NCI-H2081 treated with DMSO at 0.1 percent for 48 hours (cell line): Measurements from ENCODE around the gene NPY2R.

Source experiments
- DNase-seq: peaks from one replicate; lab custom pipeline; 2025; lab: John Stamatoyannopoulos, UW

NPY2R gene

GRCh38 chr4:155208258-155209054 is at the start of gene NPY2R:
Gene NPY2R, plus strand, starts transcription at chr4:155208636. Its CDS starts 5,304 bp downstream, at chr4:155213940.
- DNase-seq = no peak

- DNase-seq = no peak
Observed at GRCh38 chr4:155161357-155161756, 47.1 kb upstream of the NPY2R start.

- DNase-seq = no peak
Observed at GRCh38 chr4:155164718-155165117, 43.7 kb upstream of the NPY2R start.

GRCh38 chr4:155170569-155170968 is 37.9 kb upstream of the NPY2R start:
- no peak for DNase-seq

GRCh38 chr4:155173371-155173770 is 35.1 kb upstream of the NPY2R start:
- no peak for DNase-seq

- DNase-seq = no peak
Observed at GRCh38 chr4:155174668-155175067, 33.8 kb upstream of the NPY2R start.

- DNase-seq = no peak
Observed at GRCh38 chr4:155179216-155179615, 29.2 kb upstream of the NPY2R start.

GRCh38 chr4:155186972-155187371 is 21.5 kb upstream of the NPY2R start:
- no peak for DNase-seq

- DNase-seq = no peak
Observed at GRCh38 chr4:155187989-155188388, 20.4 kb upstream of the NPY2R start.

GRCh38 chr4:155190099-155190498 is 18.3 kb upstream of the NPY2R start:
- no peak for DNase-seq

GRCh38 chr4:155197757-155198156 is 10.7 kb upstream of the NPY2R start:
- no peak for DNase-seq

GRCh38 chr4:155207534-155208257 is 740 bp upstream of the NPY2R start:
- DNase-seq = no peak

- no peak for DNase-seq
Observed at GRCh38 chr4:155220025-155220424, 11.6 kb downstream of the NPY2R start.

- DNase-seq = no peak
Observed at GRCh38 chr4:155227131-155227530, 18.7 kb downstream of the NPY2R start.

- no peak for DNase-seq
Observed at GRCh38 chr4:155228713-155229112, 20.3 kb downstream of the NPY2R start.

GRCh38 chr4:155232432-155232831 is 24.0 kb downstream of the NPY2R start:
- no peak for DNase-seq

GRCh38 chr4:155234206-155234605 is 25.8 kb downstream of the NPY2R start:
- DNase-seq = no peak

- DNase-seq = no peak
Observed at GRCh38 chr4:155237567-155237966, 29.1 kb downstream of the NPY2R start.

- DNase-seq = no peak
Observed at GRCh38 chr4:155241225-155241624, 32.8 kb downstream of the NPY2R start.

GRCh38 chr4:155241664-155242063 is 33.2 kb downstream of the NPY2R start:
- no peak for DNase-seq

- no peak for DNase-seq
Observed at GRCh38 chr4:155245105-155245504, 36.7 kb downstream of the NPY2R start.

- DNase-seq = no peak
Observed at GRCh38 chr4:155248002-155248896, 39.8 kb downstream of the NPY2R start.
